Type B pancreatic cell (in vitro differentiated cells): ENCODE data around the gene ANXA2. TPM values are rescaled to one million over a fixed set of nuclear protein-coding genes. Genes with fewer than 3 reads are reported as not detected.

Source experiments
- DNase-seq: peaks from one replicate; pipeline ENCODE4 v3.0.0; 2021; ENCODE audit warnings: mixed read lengths; ENCODE audit not compliant: unreplicated experiment; ENCODE audit errors: extremely low spot score
- H3K27ac Mint-ChIP-seq: 2 replicates; pipeline ENCODE4 v1.8.0; 2021; ENCODE audit warnings: mild to moderate bottlenecking, mixed read lengths
- H3K27me3 Mint-ChIP-seq: 2 replicates; pipeline ENCODE4 v1.8.0; 2021; ENCODE audit warnings: mixed read lengths
- H3K36me3 Mint-ChIP-seq: 2 replicates; pipeline ENCODE4 v1.8.0; 2021; ENCODE audit warnings: mixed read lengths
- H3K4me1 Mint-ChIP-seq: one replicate; pipeline ENCODE4 v1.8.0; 2021; ENCODE audit warnings: mixed read lengths; ENCODE audit not compliant: unreplicated experiment
- H3K4me3 Mint-ChIP-seq: 2 replicates; pipeline ENCODE4 v1.8.0; 2021; ENCODE audit warnings: mild to moderate bottlenecking, mixed read lengths
- H3K9me3 Mint-ChIP-seq: 2 replicates; pipeline ENCODE4 v1.8.0; 2021; ENCODE audit warnings: mixed read lengths
- CTCF ChIP-seq: fragments of 200-600 bp; sonication (generic); conservative IDR thresholded peaks from 2 replicates; pipeline ENCODE4 v1.5.0; 2021; ENCODE audit warnings: antibody characterized with exemption, mild to moderate bottlenecking
- total RNA-seq: library from RNA; stranded (reverse); gene quantifications from 2 replicates; pipeline ENCODE4 v1.2.1, GENCODE V29; 2021; ENCODE audit warnings: low replicate concordance

ANXA2 gene
- total RNA-seq, 1 donor from 2014 or later: 493 TPM

- DNase-seq: no peak
- peaks cover 52% of the 10 kb centered on the region for H3K36me3 Mint-ChIP-seq
- H3K4me3 Mint-ChIP-seq: peak overlapping the region; percentile 69
- TF ChIP-seq CTCF: no peak
- no peaks in the 10 kb centered on the region for H3K9me3 Mint-ChIP-seq
- H3K27me3 Mint-ChIP-seq: no peaks in the 10 kb centered on the region
- peaks cover 49% of the 10 kb centered on the region for H3K4me1 Mint-ChIP-seq
- H3K27ac Mint-ChIP-seq: peak overlapping the region; percentile 96
Measured at GRCh38 chr15:60379185-60379524, 18.6 kb downstream of the ANXA2 start.

GRCh38 chr15:60376677-60377095 is 21.1 kb downstream of the ANXA2 start:
- peak; percentile 44 for DNase-seq
- H3K4me1 Mint-ChIP-seq: peaks cover 60% of the 10 kb centered on the region
- no peaks in the 10 kb centered on the region for H3K27me3 Mint-ChIP-seq
- no peaks in the 10 kb centered on the region for H3K9me3 Mint-ChIP-seq
- no peak for TF ChIP-seq CTCF
- H3K36me3 Mint-ChIP-seq: peaks cover 49% of the 10 kb centered on the region
- H3K4me3 Mint-ChIP-seq: no peak overlapping the region
- H3K27ac Mint-ChIP-seq: peak overlapping the region; percentile 90

- no peak for DNase-seq
- Mint-ChIP-seq H3K27ac (peak overlapping the region; percentile 90), H3K27me3 (no peaks in the 10 kb centered on the region), H3K4me1 (peaks cover 65% of the 10 kb centered on the region), H3K9me3 (no peaks in the 10 kb centered on the region), H3K4me3 (peak overlapping the region; percentile 72), H3K36me3 (peaks cover 49% of the 10 kb centered on the region)
- no peak for TF ChIP-seq CTCF
Measured at GRCh38 chr15:60375306-60375705, 22.5 kb downstream of the ANXA2 start.

GRCh38 chr15:60374628-60375081 is 23.1 kb downstream of the ANXA2 start:
- Mint-ChIP-seq H3K27ac (peak overlapping the region; percentile 90), H3K27me3 (no peaks in the 10 kb centered on the region), H3K4me3 (peak overlapping the region; percentile 72), H3K9me3 (no peaks in the 10 kb centered on the region), H3K36me3 (peaks cover 49% of the 10 kb centered on the region), H3K4me1 (peaks cover 62% of the 10 kb centered on the region)
- no peak for TF ChIP-seq CTCF
- DNase-seq: peak; percentile 68

- Mint-ChIP-seq H3K4me1 (peaks cover 58% of the 10 kb centered on the region), H3K27ac (peak overlapping the region; percentile 90), H3K4me3 (peak overlapping the region; percentile 72), H3K36me3 (peaks cover 51% of the 10 kb centered on the region), H3K9me3 (no peaks in the 10 kb centered on the region), H3K27me3 (no peaks in the 10 kb centered on the region)
- no peak for TF ChIP-seq CTCF
- no peak for DNase-seq
Measured at GRCh38 chr15:60374209-60374608, 23.6 kb downstream of the ANXA2 start.

- H3K27me3 Mint-ChIP-seq: no peaks in the 10 kb centered on the region
- no peaks in the 10 kb centered on the region for H3K9me3 Mint-ChIP-seq
- no peak for TF ChIP-seq CTCF
- H3K36me3 Mint-ChIP-seq: peaks cover 55% of the 10 kb centered on the region
- DNase-seq: peak; percentile 39
- H3K4me1 Mint-ChIP-seq: peaks cover 57% of the 10 kb centered on the region
- H3K27ac Mint-ChIP-seq: peak overlapping the region; percentile 90
- H3K4me3 Mint-ChIP-seq: no peak overlapping the region
Measured at GRCh38 chr15:60373745-60374144, 24.0 kb downstream of the ANXA2 start.
